Large intestine (tissue), 3 donors: Measurements from ENCODE around the gene SENP2. TPM values are rescaled to one million over a fixed set of nuclear protein-coding genes. Genes with fewer than 3 reads are reported as not detected.

ENCODE experiments used
- DNase-seq, 2 donors: peaks; one replicate each; pipeline versions ENCODE4 v3.0.0 to v3.0.0-alpha.2; 2013
- H3K27ac ChIP-seq: one replicate; pipeline ENCODE4 v1.5.1; 2013; ENCODE audit warnings: low read length
- H3K27me3 ChIP-seq: 2 replicates; pipeline ENCODE4 v1.6.1; 2013; ENCODE audit warnings: low read length; ENCODE audit not compliant: control insufficient read depth, insufficient read depth
- H3K36me3 ChIP-seq: 2 replicates; pipeline ENCODE4 v1.6.1; 2013; ENCODE audit warnings: low read length; ENCODE audit not compliant: control insufficient read depth, insufficient read depth
- H3K4me1 ChIP-seq: one replicate; pipeline ENCODE4 v1.6.1; 2013; ENCODE audit warnings: low read length; ENCODE audit not compliant: control insufficient read depth, insufficient read depth
- H3K4me3 ChIP-seq: one replicate; pipeline ENCODE4 v1.5.1; 2013; ENCODE audit warnings: low read length
- H3K9me3 ChIP-seq: one replicate; pipeline ENCODE4 v1.6.1; 2013; ENCODE audit warnings: mild to moderate bottlenecking, low read depth, low read length, moderate library complexity; ENCODE audit not compliant: control insufficient read depth
- WGBS: methylation state at CpG from one replicate; pipeline ENCODE4 v1.1.5; 2013; ENCODE audit warnings: low lambda C conversion rate; ENCODE audit not compliant: insufficient coverage; 5-methylcytosine and 5-hydroxymethylcytosine counted together
- polyA plus RNA-seq: library from polyadenylated mRNA; unstranded; fragments of 120-200 nt; gene quantifications from one replicate; pipeline ENCODE4 v1.2.1, GENCODE V29; 2013

The SENP2 gene
- polyA plus RNA-seq, 1 donor = 34.6 TPM

- Histone ChIP-seq H3K9me3 (no peaks in the 10 kb centered on the region), H3K4me3 (no peak overlapping the region), H3K36me3 (peaks cover 70% of the 10 kb centered on the region), H3K4me1 (no peaks in the 10 kb centered on the region), H3K27me3 (no peaks in the 10 kb centered on the region), H3K27ac (no peak overlapping the region)
- no peak for DNase-seq
- WGBS = 86% methylated on average over 4 of the region's 14 CpGs
These were observed 60.5 kb downstream of the SENP2 start for GRCh38 chr3:185646382-185647133.

GRCh38 chr3:185647134-185647879, 61.2 kb downstream of the SENP2 start:
- Histone ChIP-seq H3K4me3 (no peak overlapping the region), H3K36me3 (peaks cover 77% of the 10 kb centered on the region), H3K9me3 (no peaks in the 10 kb centered on the region), H3K27ac (no peak overlapping the region), H3K27me3 (no peaks in the 10 kb centered on the region), H3K4me1 (no peaks in the 10 kb centered on the region)
- WGBS = no CpG with 5 or more reads among the region's 19 CpGs
- no peak for DNase-seq

- Histone ChIP-seq H3K4me1 (no peaks in the 10 kb centered on the region), H3K36me3 (peaks cover 83% of the 10 kb centered on the region)
These were observed 61.8 kb downstream of the SENP2 start for GRCh38 chr3:185647880-185648210.

GRCh38 chr3:185648396-185648795, 62.3 kb downstream of the SENP2 start:
- Histone ChIP-seq H3K27ac (no peak overlapping the region), H3K4me1 (no peaks in the 10 kb centered on the region), H3K4me3 (no peak overlapping the region), H3K36me3 (peaks cover 83% of the 10 kb centered on the region), H3K9me3 (no peaks in the 10 kb centered on the region), H3K27me3 (no peaks in the 10 kb centered on the region)
- DNase-seq = no peak
- WGBS = no CpG with 5 or more reads among the region's 4 CpGs

More at GRCh38 chr3:185647880-185648210, 61.8 kb downstream of the SENP2 start:
- Histone ChIP-seq H3K27me3 (no peaks in the 10 kb centered on the region), H3K27ac (no peak overlapping the region), H3K9me3 (no peaks in the 10 kb centered on the region), H3K4me3 (no peak overlapping the region)
- WGBS = no CpG with 5 or more reads among the region's 10 CpGs
- DNase-seq = no peak

GRCh38 chr3:185649414-185649813, 63.3 kb downstream of the SENP2 start:
- Histone ChIP-seq H3K27ac (no peak overlapping the region), H3K9me3 (no peaks in the 10 kb centered on the region), H3K36me3 (peaks cover 91% of the 10 kb centered on the region), H3K27me3 (no peaks in the 10 kb centered on the region), H3K4me1 (no peaks in the 10 kb centered on the region), H3K4me3 (no peak overlapping the region)
- DNase-seq = no peak
- WGBS = no CpG with 5 or more reads among the region's 10 CpGs

GRCh38 chr3:185651971-185652370, 65.9 kb downstream of the SENP2 start:
- Histone ChIP-seq H3K4me1 (no peaks in the 10 kb centered on the region), H3K4me3 (no peak overlapping the region), H3K27ac (no peak overlapping the region), H3K9me3 (no peaks in the 10 kb centered on the region), H3K36me3 (peaks cover 92% of the 10 kb centered on the region), H3K27me3 (no peaks in the 10 kb centered on the region)
- no CpG with 5 or more reads among the region's 9 CpGs for WGBS
- no peak for DNase-seq

GRCh38 chr3:185653949-185654757, 68.1 kb downstream of the SENP2 start:
- no CpG with 5 or more reads among the region's 12 CpGs for WGBS
- Histone ChIP-seq H3K36me3 (peaks cover 91% of the 10 kb centered on the region), H3K27ac (no peak overlapping the region), H3K27me3 (no peaks in the 10 kb centered on the region), H3K9me3 (no peaks in the 10 kb centered on the region), H3K4me1 (no peaks in the 10 kb centered on the region), H3K4me3 (no peak overlapping the region)
- DNase-seq = no peak

- no peak for DNase-seq
- H3K4me1 ChIP-seq = no peaks in the 10 kb centered on the region
- WGBS = no CpG with 5 or more reads among the region's 2 CpGs
- no peaks in the 10 kb centered on the region for H3K9me3 ChIP-seq
- H3K4me3 ChIP-seq = no peak overlapping the region
- H3K36me3 ChIP-seq = peaks cover 85% of the 10 kb centered on the region
- no peak overlapping the region for H3K27ac ChIP-seq
- H3K27me3 ChIP-seq = no peaks in the 10 kb centered on the region
These were observed 68.7 kb downstream of the SENP2 start for GRCh38 chr3:185654758-185655145.

GRCh38 chr3:185655426-185656320, 69.6 kb downstream of the SENP2 start:
- 100% methylated on average over 1 of the region's 12 CpGs for WGBS
- peaks cover 84% of the 10 kb centered on the region for H3K36me3 ChIP-seq
- H3K4me3 ChIP-seq = no peak overlapping the region
- H3K9me3 ChIP-seq = no peaks in the 10 kb centered on the region
- peaks cover 3% of the 10 kb centered on the region for H3K4me1 ChIP-seq
- no peak for DNase-seq
- no peaks in the 10 kb centered on the region for H3K27me3 ChIP-seq
- no peak overlapping the region for H3K27ac ChIP-seq
